MCF 10A (cell line): ENCODE data around the gene LHFPL3. TPM values are rescaled to one million over a fixed set of nuclear protein-coding genes. Genes with fewer than 3 reads are reported as not detected.
"Not testable (repeated sequence)": the region's sequence is repeated elsewhere in the genome, so short reads cannot be mapped to it uniquely, and the experiment has no call there.

Experiments
- BruUV-seq: library from RNA; stranded (reverse); fragments of 400-500 nt; replicated peaks from 2 replicates; lab custom pipeline; 2021; lab: Mats Ljungman, UMichigan
- CTCF ChIA-PET: fragments of 300-600 bp; sonication (Branson Sonifier 250); formaldehyde crosslinking; extraction: SDS; loops from one replicate; lab custom pipeline; 2021; ENCODE audit warnings: antibody characterized with exemption, inconsistent platforms; lab: Yijun Ruan, JAX
- POLR2A ChIA-PET: fragments of 300-600, 350-650 bp; sonication (Branson Sonifier 250); formaldehyde crosslinking; extraction: SDS; loops from one replicate; lab custom pipeline; 2020; ENCODE audit warnings: antibody characterized with exemption, inconsistent platforms; lab: Yijun Ruan, JAX
- DNase-seq: peaks from one replicate; pipeline ENCODE4 v3.0.0-alpha.2; 2018; ENCODE audit not compliant: unreplicated experiment
- H3K27ac Mint-ChIP-seq: one replicate; pipeline ENCODE4 v1.8.0; 2022; ENCODE audit warnings: mild to moderate bottlenecking, low read depth, mixed read lengths; ENCODE audit not compliant: unreplicated experiment
- H3K27me3 Mint-ChIP-seq: one replicate; pipeline ENCODE4 v1.8.0; 2022; ENCODE audit warnings: mixed read lengths; ENCODE audit not compliant: insufficient read depth, unreplicated experiment
- H3K36me3 Mint-ChIP-seq: one replicate; pipeline ENCODE4 v1.8.0; 2022; ENCODE audit warnings: mild to moderate bottlenecking, moderate library complexity, mixed read lengths; ENCODE audit not compliant: insufficient read depth, unreplicated experiment
- H3K4me1 Mint-ChIP-seq: one replicate; pipeline ENCODE4 v1.8.0; 2022; ENCODE audit warnings: mixed read lengths; ENCODE audit not compliant: insufficient read depth, unreplicated experiment
- H3K4me3 Mint-ChIP-seq: one replicate; pipeline ENCODE4 v1.8.0; 2022; ENCODE audit warnings: mild to moderate bottlenecking, moderate library complexity, mixed read lengths; ENCODE audit not compliant: unreplicated experiment
- H3K9me3 Mint-ChIP-seq: one replicate; pipeline ENCODE4 v1.8.0; 2022; ENCODE audit warnings: mixed read lengths; ENCODE audit not compliant: unreplicated experiment
- CTCF ChIP-seq: fragments of 200-600 bp; IDR thresholded peaks from one replicate; pipeline ENCODE4 v1.8.0; 2022; ENCODE audit warnings: antibody characterized with exemption, mild to moderate bottlenecking; ENCODE audit not compliant: unreplicated experiment
- intact Hi-C: fragments of 100-400 bp; cut with micrococcal nuclease; formaldehyde crosslinking; loops from 2 replicates; pipeline ENCODE4 v1.14.1; 2022
- total RNA-seq: library from RNA; stranded (reverse); gene quantifications from 2 replicates; pipeline ENCODE4 v1.2.3, GENCODE V29; 2022

LHFPL3 gene
- total RNA-seq, 1 experiment from 2014 or later, result not detected

- TF ChIP-seq CTCF, result no peak
- no peaks in the 10 kb centered on the region for H3K36me3 Mint-ChIP-seq
- H3K27me3 Mint-ChIP-seq, result no peaks in the 10 kb centered on the region
- intact Hi-C loops, result no loop called here
- no peak overlapping the region for H3K27ac Mint-ChIP-seq
- peak; percentile 9 for DNase-seq
- ChIA-PET CTCF (no interaction called here), POLR2A (no interaction called here)
- H3K4me1 Mint-ChIP-seq, result no peaks in the 10 kb centered on the region
- BruUV-seq, result no TSS peak
- H3K9me3 Mint-ChIP-seq, result peaks cover 1% of the 10 kb centered on the region
- H3K4me3 Mint-ChIP-seq, result no peak overlapping the region
Observed at GRCh38 chr7:104584620-104585019, 256.2 kb downstream of the LHFPL3 start.

- intact Hi-C loops, H3K4me1 Mint-ChIP-seq, H3K36me3 Mint-ChIP-seq, H3K27ac Mint-ChIP-seq, POLR2A ChIA-PET, H3K9me3 Mint-ChIP-seq, H3K4me3 Mint-ChIP-seq, DNase-seq, BruUV-seq: not testable (repeated sequence)
- H3K27me3 Mint-ChIP-seq, result peaks cover 10% of the 10 kb centered on the region
- CTCF ChIA-PET, result interaction anchor here (0.7 kb wide), 1 partner anchor 877 kb away, joined by 3 read pairs; no protein-coding TSS in a partner anchor
Observed at GRCh38 chr7:104595591-104595990, 267.2 kb downstream of the LHFPL3 start.

GRCh38 chr7:104603957-104604356, 275.6 kb downstream of the LHFPL3 start:
- Mint-ChIP-seq H3K4me1 (no peaks in the 10 kb centered on the region), H3K27me3 (no peaks in the 10 kb centered on the region), H3K9me3 (no peaks in the 10 kb centered on the region), H3K4me3 (no peak overlapping the region), H3K36me3 (no peaks in the 10 kb centered on the region), H3K27ac (no peak overlapping the region)
- CTCF ChIA-PET, result no interaction called here
- DNase-seq, result no peak
- BruUV-seq, result no TSS peak
- intact Hi-C loops, result no loop called here
- POLR2A ChIA-PET, result no interaction called here
- TF ChIP-seq CTCF, result no peak

- no TSS peak for BruUV-seq
- CTCF ChIA-PET, result no interaction called here
Observed at GRCh38 chr7:104604706-104605105, 276.3 kb downstream of the LHFPL3 start.

More at GRCh38 chr7:104604706-104605105, 276.3 kb downstream of the LHFPL3 start:
- Mint-ChIP-seq H3K4me3 (no peak overlapping the region), H3K27me3 (no peaks in the 10 kb centered on the region), H3K36me3 (no peaks in the 10 kb centered on the region), H3K27ac (no peak overlapping the region), H3K9me3 (no peaks in the 10 kb centered on the region), H3K4me1 (no peaks in the 10 kb centered on the region)
- DNase-seq, result no peak
- intact Hi-C loops, result no loop called here
- POLR2A ChIA-PET, result interaction anchor here (0.8 kb wide), 1 partner anchor 82 kb away, joined by 3 read pairs; no protein-coding TSS in a partner anchor
- TF ChIP-seq CTCF, result no peak
